GM23338 (cell line): ENCODE measurements around the gene RHBDL3.

ENCODE experiments used
- CTCF ChIP-seq, 2 experiments: fragments of 200-600 bp in 1 of 2; sonication (generic) in 1 of 2; conservative IDR thresholded peaks; 2 replicates each; pipeline versions ENCODE4 v1.5.1 to v1.6.1; 2016 to 2017; ENCODE audit warnings: antibody characterized with exemption in 2 of 2, low read depth in 2 of 2, mild to moderate bottlenecking in 2 of 2, moderate library complexity in 1 of 2
- EZH2 ChIP-seq: fragments of 200-600 bp; sonication (generic); IDR thresholded peaks from one replicate; pipeline ENCODE4 v1.8.0; 2017; ENCODE audit warnings: antibody characterized with exemption, mild to moderate bottlenecking, low read depth; ENCODE audit not compliant: unreplicated experiment
- EZH2phosphoT487 ChIP-seq: fragments of 200-600 bp; sonication (generic); IDR thresholded peaks from one replicate; pipeline ENCODE4 v1.8.1; 2018; ENCODE audit warnings: antibody characterized with exemption; ENCODE audit not compliant: unreplicated experiment
- POLR2AphosphoS5 ChIP-seq: IDR thresholded peaks from 2 replicates; pipeline ENCODE4 v1.6.1; 2016; ENCODE audit warnings: antibody characterized with exemption, low read depth

GRCh38 chr17:32227910-32228309 is 37.7 kb upstream of the RHBDL3 start:
- TF ChIP-seq EZH2: no peak
- TF ChIP-seq EZH2phosphoT487: no peak
- TF ChIP-seq CTCF (conservative IDR thresholded peaks at IDR 0.05; ENCODE audit: low read depth in 2 of 2): no peak
- 0 out of 2 replicates have a peak, but pooled peaks have one; percentile 34 for TF ChIP-seq POLR2AphosphoS5
